NOMO-1 treated with dmso at 0.1 percent for 144 hours (cell line): ENCODE measurements around the gene MAGI2.

Source experiments
- DNase-seq: peaks from one replicate; lab custom pipeline; 2025; ENCODE audit not compliant: unreplicated experiment; lab: John Stamatoyannopoulos, UW

Gene MAGI2

DNA sequence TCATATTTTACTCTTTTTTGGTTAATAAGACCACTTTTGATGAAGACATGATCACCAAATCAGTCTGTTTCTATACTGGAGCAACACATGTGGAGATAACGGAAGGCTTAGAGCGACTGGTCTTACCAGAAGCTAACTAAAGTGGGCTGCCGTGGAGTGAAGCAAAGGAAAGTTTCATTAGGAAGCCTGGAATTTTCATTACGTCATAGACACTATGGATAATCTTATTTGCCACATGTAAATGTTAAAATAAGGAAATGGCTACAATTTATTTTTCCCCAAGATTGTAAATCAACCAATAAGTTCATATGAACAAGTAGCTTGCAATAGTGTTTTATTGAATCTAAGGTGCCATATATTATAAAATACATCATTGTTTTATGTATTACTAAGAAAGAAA lies 1469.5 kb downstream of the MAGI2 start:
- DNase-seq: no peak

DNA sequence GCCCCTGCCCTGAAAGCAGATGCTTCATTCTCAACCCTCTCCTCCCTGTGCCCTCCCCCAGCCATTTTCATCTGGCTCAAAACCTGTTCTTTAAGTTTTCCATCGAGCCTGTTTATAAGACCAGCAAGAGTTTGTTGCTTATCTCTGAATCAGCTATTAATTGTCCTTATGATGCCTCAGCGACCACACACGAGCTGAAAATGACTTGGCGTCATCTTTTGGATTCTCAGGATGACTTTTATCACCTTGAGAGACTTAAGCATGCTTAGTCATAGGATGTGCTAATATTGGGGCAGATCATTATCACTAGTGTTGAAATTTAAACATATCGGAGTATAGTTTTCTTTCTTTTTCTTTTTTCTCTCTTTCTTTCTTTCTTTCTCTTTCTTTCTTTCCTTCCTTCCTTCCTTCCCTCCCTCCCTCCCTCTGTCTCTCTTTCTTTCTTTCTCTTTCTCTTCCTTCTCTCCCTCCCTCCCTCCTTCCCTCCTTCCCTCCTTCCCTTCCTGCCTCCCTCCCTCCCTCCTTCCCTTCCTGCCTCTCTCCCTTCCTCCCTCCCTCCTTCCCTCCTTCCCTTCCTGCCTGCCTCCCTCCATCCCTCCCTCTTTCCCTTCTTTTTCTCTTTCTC lies 1470.4 kb downstream of the MAGI2 start:
- DNase-seq: no peak

- DNase-seq: no peak
These were observed 1473.3 kb downstream of the MAGI2 start for GRCh38 chr7:77980087-77980713.

DNA sequence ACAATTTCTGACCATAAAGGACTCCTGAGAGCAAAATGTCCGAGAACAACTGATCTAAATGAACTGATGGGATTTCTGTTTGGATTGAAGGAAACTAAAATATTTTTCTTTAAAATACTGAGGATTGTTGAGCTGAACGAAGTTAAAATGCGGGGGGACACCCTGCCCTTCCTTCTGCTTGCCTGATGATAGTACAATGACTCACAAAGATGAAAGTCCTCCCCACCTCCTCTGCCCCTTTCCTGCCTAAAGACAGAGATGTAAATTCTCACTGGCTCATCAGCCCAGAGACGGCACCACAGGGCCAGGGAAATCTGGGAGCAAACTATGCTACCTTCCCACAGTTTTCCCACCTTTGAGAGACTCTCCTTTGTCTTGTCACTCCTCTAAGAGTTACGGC lies 1474.2 kb downstream of the MAGI2 start:
- DNase-seq: no peak

DNA sequence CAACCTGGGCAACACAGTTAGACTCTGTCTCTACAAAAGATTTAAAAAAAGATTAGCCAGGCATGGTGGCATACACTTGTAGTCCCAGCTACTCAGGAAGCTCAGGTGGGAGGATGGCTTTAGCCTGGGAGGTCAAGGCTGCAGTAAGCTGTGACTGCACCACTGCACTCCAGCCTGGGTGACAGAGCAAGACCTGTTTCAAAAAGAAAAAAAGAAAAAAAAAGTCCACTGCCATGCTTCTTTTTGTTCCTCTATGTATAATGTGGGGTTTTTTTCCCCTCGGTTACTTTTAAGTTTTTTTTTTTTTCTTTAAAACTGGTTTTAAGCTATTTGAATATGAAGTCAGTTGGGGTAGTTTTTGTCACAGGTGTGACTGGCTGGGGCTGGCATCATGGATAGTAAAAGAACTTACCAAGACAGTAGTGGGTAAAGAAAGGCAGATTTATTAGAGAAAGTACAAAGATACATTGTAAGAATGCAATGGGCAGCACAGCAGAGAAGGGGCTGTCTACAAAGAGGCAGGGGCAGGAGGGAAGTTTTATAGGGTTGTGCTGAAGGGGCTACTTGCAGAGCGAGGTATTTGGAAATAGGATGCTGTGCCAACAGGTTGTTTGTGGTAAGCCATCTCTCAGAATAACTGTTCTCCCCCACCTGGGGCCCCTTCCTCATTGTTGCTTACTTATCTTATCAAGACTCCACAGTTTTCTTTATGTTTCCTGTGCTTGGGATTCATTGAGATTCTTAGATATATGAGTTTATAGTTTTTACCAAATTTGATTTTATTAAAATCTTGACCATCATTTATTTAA lies 1477.6 kb downstream of the MAGI2 start:
- peak; percentile 22 for DNase-seq

GRCh38 chr7:77971726-77972125 lies 1481.7 kb downstream of the MAGI2 start:
- DNase-seq: no peak

DNA sequence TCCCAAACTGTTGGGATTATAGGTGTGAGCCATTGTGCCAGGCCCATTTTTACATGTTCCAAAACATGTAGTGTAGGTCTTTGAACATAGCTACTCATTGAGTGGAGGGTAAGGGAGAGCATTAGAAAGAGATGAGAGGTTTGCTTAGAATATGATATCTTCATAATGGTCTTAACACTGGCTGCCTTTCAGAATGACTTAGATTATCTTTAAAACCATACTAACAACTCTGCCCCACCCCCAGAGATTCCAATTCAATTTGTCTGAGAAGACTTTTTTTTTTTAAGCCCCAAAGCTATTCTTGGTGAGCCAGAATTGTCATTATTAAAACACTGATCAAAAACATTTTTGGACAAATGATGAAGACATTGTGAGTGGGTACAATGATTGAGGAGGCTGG lies 1486.0 kb downstream of the MAGI2 start:
- DNase-seq: no peak
